Smooth muscle cell (in vitro differentiated cells): ENCODE measurements around the gene PIRT. TPM values are rescaled to one million over a fixed set of nuclear protein-coding genes. Genes with fewer than 3 reads are reported as not detected.

Experiments used
- DNase-seq: peaks from one replicate; lab custom pipeline; 2025; ENCODE audit not compliant: unreplicated experiment; lab: John Stamatoyannopoulos, UW
- H2AFZ ChIP-seq: fragments of 200-600 bp; sonication (generic); 2 replicates; pipeline ENCODE4 v1.6.0; 2016; ENCODE audit warnings: antibody characterized with exemption, low read depth, mild to moderate bottlenecking
- H3F3A ChIP-seq: fragments of 200-600 bp; sonication (generic); 2 replicates; pipeline ENCODE4 v1.6.0; 2017; ENCODE audit warnings: antibody characterized with exemption, low read depth
- H3K27ac ChIP-seq: fragments of 200-600 bp; sonication (generic); 2 replicates; pipeline ENCODE4 v1.5.1; 2016; ENCODE audit warnings: low read depth, mild to moderate bottlenecking
- H3K27me3 ChIP-seq: fragments of 200-600 bp; sonication (generic); 2 replicates; pipeline ENCODE4 v1.6.1; 2016; ENCODE audit warnings: low read depth, mild to moderate bottlenecking
- H3K36me3 ChIP-seq: fragments of 200-600 bp; sonication (generic); 2 replicates; pipeline ENCODE4 v1.5.1; 2016; ENCODE audit warnings: low read depth
- H3K4me1 ChIP-seq: fragments of 200-600 bp; sonication (generic); 2 replicates; pipeline ENCODE4 v1.5.1; 2016; ENCODE audit warnings: low read depth
- H3K4me2 ChIP-seq: fragments of 200-600 bp; sonication (generic); 2 replicates; pipeline ENCODE4 v1.6.0; 2016; ENCODE audit warnings: mild to moderate bottlenecking
- H3K4me3 ChIP-seq: fragments of 200-600 bp; sonication (generic); 2 replicates; pipeline ENCODE4 v1.5.1; 2016; ENCODE audit warnings: mild to moderate bottlenecking
- H3K79me2 ChIP-seq: fragments of 200-600 bp; sonication (generic); 2 replicates; pipeline ENCODE4 v1.6.0; 2016; ENCODE audit warnings: low read depth, mild to moderate bottlenecking
- H3K9ac ChIP-seq: fragments of 200-600 bp; sonication (generic); 2 replicates; pipeline ENCODE4 v1.6.0; 2016; ENCODE audit warnings: low read depth
- H3K9me3 ChIP-seq: fragments of 200-600 bp; sonication (generic); replicated peaks from 2 replicates; pipeline ENCODE4 v1.5.1; 2016; ENCODE audit warnings: low read depth
- H4K20me1 ChIP-seq: fragments of 200-600 bp; sonication (generic); 2 replicates; pipeline ENCODE4 v1.6.0; 2016; ENCODE audit warnings: low read depth
- CTCF ChIP-seq: fragments of 200-600 bp; sonication (generic); IDR thresholded peaks from 2 replicates; pipeline ENCODE4 v1.5.1; 2017; ENCODE audit warnings: borderline replicate concordance, mild to moderate bottlenecking, antibody characterized with exemption; ENCODE audit not compliant: insufficient read depth, poor library complexity, severe bottlenecking
- WGBS: methylation state at CpG from one replicate; pipeline ENCODE4 v1.1.7; 2016; ENCODE audit warnings: low lambda C conversion rate; 5-methylcytosine and 5-hydroxymethylcytosine counted together
- polyA plus RNA-seq: library from polyadenylated mRNA; unstranded; fragments of >200 nt; fragmentation: Nextera tagmentation; extraction: Ambion mirVana; gene quantifications from 2 replicates; pipeline ENCODE4 v1.2.1, GENCODE V29; 2016
- total RNA-seq: library from RNA; depleted of rRNA; stranded (reverse); fragments of >200 nt; gene quantifications from 2 replicates; pipeline ENCODE4 v1.2.3, GENCODE V29; 2014

Gene PIRT
- total and polyA plus RNA-seq, 2 experiments from 2014 or later, result not detected

DNA sequence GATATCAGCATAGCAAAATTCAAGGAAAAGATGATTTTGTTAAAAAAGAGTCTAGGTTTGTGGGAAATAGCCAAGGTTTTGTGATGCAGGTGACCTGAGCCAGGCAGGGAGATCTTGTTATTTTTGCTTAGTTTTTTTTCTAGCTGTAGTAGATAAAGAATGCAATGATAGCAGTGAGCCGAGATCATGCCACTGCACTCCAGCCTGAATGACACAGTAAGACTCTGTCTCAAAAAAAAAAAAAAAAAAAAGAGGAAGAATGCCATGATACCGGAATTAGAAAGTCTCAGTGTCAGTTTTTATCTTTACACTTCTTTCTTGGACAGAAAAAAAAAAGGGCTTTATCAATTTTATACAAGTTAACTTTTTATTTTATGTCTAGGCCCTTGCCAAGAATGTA is 61.5 kb downstream of the PIRT start:
- TF ChIP-seq CTCF, result no peak
- Histone ChIP-seq H3K79me2 (no peaks in the 10 kb centered on the region), H3K4me1 (no peaks in the 10 kb centered on the region), H2AFZ (no peak overlapping the region), H4K20me1 (no peaks in the 10 kb centered on the region), H3K4me3 (no peak overlapping the region), H3K4me2 (no peak overlapping the region), H3K36me3 (no peaks in the 10 kb centered on the region), H3K9ac (no peak overlapping the region), H3F3A (no peaks in the 10 kb centered on the region), H3K27ac (no peak overlapping the region), H3K27me3 (no peaks in the 10 kb centered on the region), H3K9me3 (no peaks in the 10 kb centered on the region)
- WGBS, result 71% methylated on average over 2 of the region's 2 CpGs
- no peak for DNase-seq

- no peak overlapping the region for H3K27ac ChIP-seq
- H3K9ac ChIP-seq, result no peak overlapping the region
- H4K20me1 ChIP-seq, result no peaks in the 10 kb centered on the region
- 82% methylated on average over 5 of the region's 5 CpGs for WGBS
- no peak overlapping the region for H2AFZ ChIP-seq
- no peaks in the 10 kb centered on the region for H3F3A ChIP-seq
- DNase-seq, result no peak
- H3K4me3 ChIP-seq, result no peak overlapping the region
- no peaks in the 10 kb centered on the region for H3K36me3 ChIP-seq
- no peak for TF ChIP-seq CTCF
- no peaks in the 10 kb centered on the region for H3K27me3 ChIP-seq
- H3K9me3 ChIP-seq, result no peaks in the 10 kb centered on the region
- no peaks in the 10 kb centered on the region for H3K4me1 ChIP-seq
- no peak overlapping the region for H3K4me2 ChIP-seq
- no peaks in the 10 kb centered on the region for H3K79me2 ChIP-seq
Measured at GRCh38 chr17:10775740-10776356, 62.0 kb downstream of the PIRT start.

DNA sequence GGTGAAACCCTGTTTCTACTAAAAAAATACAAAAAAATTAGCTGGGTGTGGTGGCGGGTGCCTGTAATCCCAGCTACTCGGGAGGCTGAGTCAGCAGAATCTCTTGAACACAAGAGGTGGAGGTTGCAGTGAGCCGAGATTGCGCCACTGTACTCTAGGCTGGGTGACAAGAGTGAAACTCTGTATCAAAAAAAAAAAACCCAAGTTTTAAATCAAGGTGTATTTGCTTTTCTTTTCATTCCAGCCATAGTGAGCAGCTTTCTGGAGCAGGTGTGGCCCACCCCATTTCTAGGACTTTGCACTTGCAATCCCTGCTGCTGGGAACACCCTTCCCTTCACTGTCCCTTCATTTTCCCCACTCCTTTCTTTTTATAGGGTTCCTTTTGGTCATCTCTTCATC is 62.8 kb downstream of the PIRT start:
- no peak for DNase-seq
- no peak for TF ChIP-seq CTCF
- Histone ChIP-seq H3K27ac (no peak overlapping the region), H3F3A (no peaks in the 10 kb centered on the region), H4K20me1 (no peaks in the 10 kb centered on the region), H3K36me3 (no peaks in the 10 kb centered on the region), H2AFZ (no peak overlapping the region), H3K4me2 (no peak overlapping the region), H3K4me1 (no peaks in the 10 kb centered on the region), H3K79me2 (no peaks in the 10 kb centered on the region), H3K9me3 (no peaks in the 10 kb centered on the region), H3K27me3 (no peaks in the 10 kb centered on the region), H3K9ac (no peak overlapping the region), H3K4me3 (no peak overlapping the region)
- WGBS, result 97% methylated on average over 4 of the region's 4 CpGs

- Histone ChIP-seq H3F3A (no peaks in the 10 kb centered on the region), H3K4me1 (no peaks in the 10 kb centered on the region), H4K20me1 (no peaks in the 10 kb centered on the region), H3K9me3 (no peaks in the 10 kb centered on the region), H3K27ac (no peak overlapping the region), H3K9ac (no peak overlapping the region), H3K79me2 (no peaks in the 10 kb centered on the region), H3K4me3 (no peak overlapping the region), H2AFZ (no peak overlapping the region), H3K27me3 (no peaks in the 10 kb centered on the region), H3K4me2 (no peak overlapping the region), H3K36me3 (no peaks in the 10 kb centered on the region)
- TF ChIP-seq CTCF, result no peak
- DNase-seq, result no peak
- WGBS, result 93% methylated on average over 2 of the region's 2 CpGs
Measured at GRCh38 chr17:10773391-10773790, 64.5 kb downstream of the PIRT start.
